IPS-18a (cell line): ENCODE results near the gene LIMS1.
A peak's percentile ranks its signal among the peaks of the same experiment; 100 is the strongest.

Experiments
- H3K27ac ChIP-seq: one replicate; pipeline ENCODE4 v1.5.1; 2013; ENCODE audit warnings: low read length
- H3K27me3 ChIP-seq: one replicate; pipeline ENCODE4 v1.6.1; 2013; ENCODE audit warnings: mild to moderate bottlenecking, low read length; ENCODE audit not compliant: control insufficient read depth, insufficient read depth
- H3K36me3 ChIP-seq: one replicate; pipeline ENCODE4 v1.6.1; 2013; ENCODE audit warnings: low read depth, low read length; ENCODE audit not compliant: control insufficient read depth
- H3K4me1 ChIP-seq: one replicate; pipeline ENCODE4 v1.6.1; 2013; ENCODE audit warnings: low read depth, low read length; ENCODE audit not compliant: control insufficient read depth
- H3K4me3 ChIP-seq: one replicate; pipeline ENCODE4 v1.5.1; 2013; ENCODE audit warnings: low read length
- H3K9ac ChIP-seq: one replicate; pipeline ENCODE4 v1.6.1; 2013; ENCODE audit warnings: mild to moderate bottlenecking, low read length, moderate library complexity
- H3K9me3 ChIP-seq: one replicate; pipeline ENCODE4 v1.6.1; 2013; ENCODE audit warnings: low read depth, low read length; ENCODE audit not compliant: control insufficient read depth

The LIMS1 gene

DNA sequence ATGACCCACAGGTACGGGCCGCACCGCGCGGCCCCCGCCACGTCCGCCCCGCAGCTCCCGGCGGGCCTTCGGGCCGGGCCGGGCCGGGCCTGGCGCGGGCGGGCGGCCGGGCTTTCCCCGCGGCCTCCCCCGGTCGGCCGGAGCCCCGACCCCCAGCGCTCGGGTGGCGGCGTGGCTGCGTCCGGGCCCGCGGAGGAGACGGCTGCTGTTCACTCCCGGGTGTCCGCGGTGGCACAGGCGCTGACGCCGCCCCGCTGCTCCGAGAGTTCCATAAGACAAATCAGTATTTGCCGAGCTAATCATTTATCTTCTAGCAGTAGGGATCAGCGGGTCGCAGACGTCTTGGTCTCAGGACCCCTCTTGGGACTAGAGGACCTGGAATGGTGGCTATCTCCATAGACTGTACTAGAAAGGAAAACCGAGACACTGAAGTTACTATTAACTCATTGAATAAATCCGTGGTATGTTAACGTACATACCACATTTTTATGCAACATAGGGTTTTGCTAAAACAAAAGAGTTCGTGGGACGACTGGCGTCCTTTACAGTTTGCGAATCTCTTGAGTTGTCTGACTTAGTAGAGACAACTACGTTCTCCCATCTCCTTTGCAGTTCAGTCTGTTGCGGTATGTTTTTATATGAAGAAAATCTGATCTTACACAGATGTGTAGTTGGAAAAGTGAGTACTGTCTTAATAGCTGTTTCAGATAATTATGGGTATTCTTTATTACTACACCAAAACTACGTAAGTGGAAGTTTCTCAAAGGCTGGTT is 500 bp downstream of the LIMS1 start:
- Histone ChIP-seq H3K27ac (no peak overlapping the region), H3K4me1 (peaks cover 6% of the 10 kb centered on the region), H3K9ac (peak overlapping the region; percentile 75), H3K36me3 (no peaks in the 10 kb centered on the region), H3K27me3 (peaks cover 19% of the 10 kb centered on the region), H3K4me3 (peak overlapping the region; percentile 95), H3K9me3 (no peaks in the 10 kb centered on the region)

DNA sequence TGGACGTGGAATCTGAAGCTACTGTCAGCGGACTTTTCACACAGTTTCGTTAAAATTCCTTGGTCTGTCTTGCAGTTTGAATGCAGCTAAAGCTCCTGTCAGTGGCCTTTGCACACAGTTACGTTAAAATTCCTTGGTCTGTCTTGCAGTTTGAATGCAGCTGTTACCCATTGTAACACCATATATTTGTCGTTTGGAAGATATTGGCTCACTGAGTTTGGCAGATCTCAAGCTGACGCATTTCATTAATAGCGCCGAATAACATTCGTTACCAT is 1.0 kb downstream of the LIMS1 start:
- H3K27me3 ChIP-seq = peaks cover 19% of the 10 kb centered on the region
- H3K9ac ChIP-seq = peak overlapping the region; percentile 75
- peak overlapping the region; percentile 95 for H3K4me3 ChIP-seq
- H3K9me3 ChIP-seq = no peaks in the 10 kb centered on the region
- peaks cover 6% of the 10 kb centered on the region for H3K4me1 ChIP-seq
- H3K36me3 ChIP-seq = no peaks in the 10 kb centered on the region
- no peak overlapping the region for H3K27ac ChIP-seq

DNA sequence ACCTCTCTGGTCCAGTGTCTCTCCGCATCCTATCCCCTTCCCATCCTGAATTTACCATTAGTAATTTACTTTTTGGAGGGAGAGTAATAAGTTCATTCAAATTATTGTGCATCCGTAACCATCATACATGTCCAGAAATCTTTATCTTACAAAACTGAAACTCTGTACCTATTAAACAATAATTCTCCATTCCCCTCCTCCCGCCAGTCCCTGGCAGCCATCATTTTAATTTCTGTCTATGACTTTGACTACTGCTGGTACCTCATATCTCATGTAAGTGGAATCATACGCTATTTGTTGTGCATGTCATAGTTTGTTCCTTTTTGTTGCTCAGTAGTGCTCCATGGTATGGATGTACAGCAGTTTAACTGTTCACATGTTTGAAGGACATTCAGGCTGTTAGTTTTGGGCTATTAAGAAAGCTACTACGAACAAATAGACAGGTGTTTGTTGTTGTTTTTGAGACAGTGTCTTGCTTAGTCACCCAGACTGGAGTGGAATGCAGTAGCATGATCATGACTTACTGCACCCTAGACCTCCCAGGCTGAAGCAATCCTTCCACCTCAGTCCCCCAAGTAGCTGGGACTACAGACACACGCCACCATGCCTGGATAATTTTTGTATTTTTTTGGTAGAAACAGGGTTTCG is 2.0 kb downstream of the LIMS1 start:
- Histone ChIP-seq H3K27me3 (peaks cover 19% of the 10 kb centered on the region), H3K9ac (no peak overlapping the region), H3K36me3 (no peaks in the 10 kb centered on the region), H3K4me1 (peaks cover 6% of the 10 kb centered on the region), H3K4me3 (no peak overlapping the region), H3K9me3 (no peaks in the 10 kb centered on the region), H3K27ac (no peak overlapping the region)

DNA sequence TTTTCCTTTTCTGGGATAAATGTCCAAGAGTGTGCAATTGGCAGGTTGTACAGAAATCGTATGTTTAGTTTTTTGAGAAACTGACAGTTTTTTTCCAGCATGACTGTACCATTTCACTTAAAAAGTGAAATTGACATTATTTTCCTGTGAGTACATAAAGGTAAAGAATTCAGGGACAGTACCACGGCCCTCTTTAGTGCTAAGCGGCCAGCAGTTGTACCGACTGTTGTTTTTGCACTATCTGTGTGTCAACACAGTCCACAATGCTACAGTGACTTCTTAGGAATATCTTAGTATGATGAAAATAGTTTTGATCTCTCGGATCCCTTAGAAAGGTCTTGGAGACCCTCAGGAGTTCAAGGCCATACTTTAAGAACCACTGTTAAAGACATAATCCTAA is 2.6 kb downstream of the LIMS1 start:
- Histone ChIP-seq H3K9me3 (no peaks in the 10 kb centered on the region), H3K27ac (no peak overlapping the region), H3K4me3 (no peak overlapping the region), H3K9ac (no peak overlapping the region), H3K4me1 (peaks cover 6% of the 10 kb centered on the region), H3K27me3 (peaks cover 19% of the 10 kb centered on the region), H3K36me3 (no peaks in the 10 kb centered on the region)

DNA sequence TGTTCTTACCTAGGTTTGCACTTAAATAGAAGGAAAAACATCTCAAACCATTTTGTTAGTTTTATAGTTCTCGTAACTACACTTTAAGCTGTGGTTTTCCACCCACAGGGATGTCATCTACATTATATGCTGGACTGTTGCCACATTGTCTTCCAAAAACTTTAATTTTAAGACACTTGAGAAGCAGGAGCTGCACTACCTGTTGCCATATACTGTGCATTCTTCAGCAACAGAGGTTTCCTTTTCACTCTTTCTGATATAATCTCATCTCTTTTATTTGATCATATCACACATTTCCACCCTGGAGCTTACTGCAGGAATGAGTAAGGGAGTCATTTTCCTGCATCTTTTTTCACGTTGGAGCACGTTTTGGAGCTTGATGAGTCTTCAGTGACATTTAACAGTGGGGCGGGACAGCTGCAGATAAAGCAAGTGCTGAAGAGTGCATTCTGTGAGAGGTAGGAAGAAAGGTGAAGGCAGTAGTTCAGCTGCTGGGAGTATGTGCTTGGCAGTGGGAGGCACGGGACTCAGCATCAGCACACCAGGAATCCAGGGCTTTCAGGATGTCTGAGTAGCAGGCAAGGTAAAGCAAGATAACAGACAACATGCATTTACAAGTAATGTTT is 3.8 kb downstream of the LIMS1 start:
- Histone ChIP-seq H3K4me1 (peaks cover 6% of the 10 kb centered on the region), H3K4me3 (no peak overlapping the region), H3K27ac (no peak overlapping the region), H3K27me3 (peaks cover 19% of the 10 kb centered on the region), H3K36me3 (no peaks in the 10 kb centered on the region), H3K9me3 (no peaks in the 10 kb centered on the region), H3K9ac (no peak overlapping the region)

DNA sequence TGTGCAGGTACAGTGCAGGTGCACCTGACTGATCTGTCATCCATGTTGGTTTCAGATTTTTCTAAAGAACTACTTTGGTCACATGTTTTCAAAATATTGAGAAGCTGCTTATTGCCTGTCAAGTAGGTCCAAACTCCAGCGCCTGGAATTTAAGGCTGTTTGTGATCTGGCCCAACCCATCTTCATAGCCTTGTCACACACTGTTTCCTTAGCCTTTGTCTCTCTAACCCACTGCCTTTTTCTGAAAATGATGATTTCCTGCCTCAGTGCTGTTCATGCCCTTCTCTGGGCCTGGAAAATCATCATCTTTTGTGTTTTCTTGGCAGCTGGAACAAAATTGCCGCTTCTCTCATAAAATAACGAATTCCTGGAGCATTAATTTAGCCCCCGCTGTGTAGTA is 7.2 kb downstream of the LIMS1 start:
- no peaks in the 10 kb centered on the region for H3K36me3 ChIP-seq
- H3K4me1 ChIP-seq = no peaks in the 10 kb centered on the region
- H3K27ac ChIP-seq = no peak overlapping the region
- H3K9ac ChIP-seq = no peak overlapping the region
- no peaks in the 10 kb centered on the region for H3K9me3 ChIP-seq
- H3K27me3 ChIP-seq = peaks cover under 1% of the 10 kb centered on the region
- H3K4me3 ChIP-seq = no peak overlapping the region

DNA sequence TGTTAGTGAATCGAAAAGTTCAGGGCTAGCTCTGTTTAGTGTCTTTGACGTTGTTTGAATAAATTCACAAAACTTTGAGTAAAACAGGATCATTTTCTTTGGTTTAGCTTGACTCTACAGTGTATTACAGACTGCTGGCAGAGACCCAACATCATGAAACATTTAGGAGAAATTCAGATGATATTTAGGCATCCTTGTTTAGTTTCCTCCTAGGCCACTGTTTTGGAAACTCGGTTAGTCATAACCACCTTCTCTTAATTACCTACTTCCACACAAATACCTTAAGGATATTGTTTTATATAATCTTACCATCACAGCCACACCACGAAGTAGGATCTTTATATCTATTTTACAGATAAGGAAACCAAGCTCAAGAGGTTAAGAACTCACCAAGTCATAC is 7.8 kb downstream of the LIMS1 start:
- no peaks in the 10 kb centered on the region for H3K27me3 ChIP-seq
- H3K4me3 ChIP-seq = no peak overlapping the region
- no peaks in the 10 kb centered on the region for H3K4me1 ChIP-seq
- H3K9me3 ChIP-seq = no peaks in the 10 kb centered on the region
- no peak overlapping the region for H3K9ac ChIP-seq
- no peak overlapping the region for H3K27ac ChIP-seq
- H3K36me3 ChIP-seq = no peaks in the 10 kb centered on the region

DNA sequence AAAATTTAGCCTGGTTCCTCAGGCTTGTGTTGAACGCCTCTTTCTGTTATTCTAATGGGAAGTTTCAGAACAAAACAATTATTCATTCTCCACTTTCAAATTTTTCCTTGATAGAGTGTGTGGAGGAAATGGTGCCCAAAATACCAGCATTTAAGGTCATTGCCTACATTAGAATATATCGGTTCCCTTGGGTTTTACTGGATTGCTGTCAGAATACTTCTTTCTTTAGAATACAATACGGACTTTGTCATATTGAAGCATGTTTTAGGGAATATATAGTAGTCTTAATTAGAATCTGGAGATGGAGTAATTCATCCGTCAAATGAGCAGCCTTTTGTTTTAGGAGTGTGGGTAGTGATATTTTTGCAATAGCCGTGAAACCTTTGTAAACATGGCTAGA is 13.3 kb downstream of the LIMS1 start:
- Histone ChIP-seq H3K4me3 (no peak overlapping the region), H3K9ac (no peak overlapping the region), H3K36me3 (no peaks in the 10 kb centered on the region), H3K27ac (no peak overlapping the region), H3K4me1 (no peaks in the 10 kb centered on the region), H3K27me3 (no peaks in the 10 kb centered on the region), H3K9me3 (no peaks in the 10 kb centered on the region)

DNA sequence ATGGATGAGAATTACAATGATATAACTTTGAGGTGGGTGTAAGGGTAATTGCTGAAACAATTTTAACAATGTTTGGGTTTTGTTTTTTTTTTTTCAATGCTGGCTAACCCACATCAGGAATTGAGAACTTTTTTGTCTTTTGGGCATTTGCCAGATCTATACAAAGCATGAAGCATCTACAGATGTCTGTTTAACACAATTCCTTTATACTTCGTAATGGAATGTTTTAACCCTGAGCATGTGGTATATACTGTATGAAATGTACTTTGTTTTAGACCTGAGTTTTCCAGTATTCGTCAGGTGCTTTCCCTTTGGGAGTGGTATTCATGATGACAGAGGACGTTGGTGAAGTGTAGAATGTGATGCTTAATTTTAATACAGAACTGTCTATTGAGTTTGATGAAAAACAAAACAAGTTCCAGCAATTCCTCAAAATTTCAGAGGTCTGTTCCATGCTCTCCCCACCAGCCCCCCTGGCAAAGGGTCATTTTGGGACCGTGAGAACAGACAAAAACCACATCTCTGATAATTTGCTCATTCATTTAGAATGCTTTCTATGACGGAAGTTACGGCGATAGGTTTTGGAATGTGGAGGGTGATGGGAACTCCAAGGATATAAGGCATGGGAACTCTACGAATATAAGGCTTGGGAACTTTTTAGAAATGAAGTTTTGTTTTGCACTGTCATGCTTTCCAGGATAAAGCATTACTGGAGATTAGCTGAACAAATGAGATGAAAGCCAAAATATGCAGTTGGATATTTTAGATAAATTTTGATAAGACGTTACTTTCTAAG is 14.1 kb downstream of the LIMS1 start:
- Histone ChIP-seq H3K36me3 (no peaks in the 10 kb centered on the region), H3K27me3 (no peaks in the 10 kb centered on the region), H3K9ac (no peak overlapping the region), H3K27ac (no peak overlapping the region), H3K9me3 (no peaks in the 10 kb centered on the region), H3K4me3 (no peak overlapping the region), H3K4me1 (no peaks in the 10 kb centered on the region)

DNA sequence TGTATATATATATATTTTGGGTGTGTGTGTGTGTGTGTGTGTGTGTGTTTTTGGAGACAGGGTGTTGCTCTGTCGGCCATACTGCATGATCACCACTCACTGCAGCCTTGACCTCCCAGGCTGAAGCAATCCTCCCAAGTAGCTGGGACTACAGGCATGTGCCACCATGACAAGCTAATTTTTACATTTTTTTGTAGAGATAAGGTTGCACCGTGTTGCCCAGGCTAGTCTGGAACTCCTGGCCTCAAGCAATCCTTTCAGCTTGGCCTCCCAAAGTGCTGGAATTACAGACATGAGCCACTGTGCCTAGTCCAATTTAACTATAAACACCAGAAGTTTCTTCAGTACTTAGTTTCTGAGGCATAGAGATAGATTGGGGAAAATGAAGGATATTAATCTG is 18.3 kb downstream of the LIMS1 start:
- Histone ChIP-seq H3K27ac (no peak overlapping the region), H3K4me1 (no peaks in the 10 kb centered on the region), H3K9me3 (no peaks in the 10 kb centered on the region), H3K9ac (no peak overlapping the region), H3K27me3 (no peaks in the 10 kb centered on the region), H3K4me3 (no peak overlapping the region), H3K36me3 (no peaks in the 10 kb centered on the region)

DNA sequence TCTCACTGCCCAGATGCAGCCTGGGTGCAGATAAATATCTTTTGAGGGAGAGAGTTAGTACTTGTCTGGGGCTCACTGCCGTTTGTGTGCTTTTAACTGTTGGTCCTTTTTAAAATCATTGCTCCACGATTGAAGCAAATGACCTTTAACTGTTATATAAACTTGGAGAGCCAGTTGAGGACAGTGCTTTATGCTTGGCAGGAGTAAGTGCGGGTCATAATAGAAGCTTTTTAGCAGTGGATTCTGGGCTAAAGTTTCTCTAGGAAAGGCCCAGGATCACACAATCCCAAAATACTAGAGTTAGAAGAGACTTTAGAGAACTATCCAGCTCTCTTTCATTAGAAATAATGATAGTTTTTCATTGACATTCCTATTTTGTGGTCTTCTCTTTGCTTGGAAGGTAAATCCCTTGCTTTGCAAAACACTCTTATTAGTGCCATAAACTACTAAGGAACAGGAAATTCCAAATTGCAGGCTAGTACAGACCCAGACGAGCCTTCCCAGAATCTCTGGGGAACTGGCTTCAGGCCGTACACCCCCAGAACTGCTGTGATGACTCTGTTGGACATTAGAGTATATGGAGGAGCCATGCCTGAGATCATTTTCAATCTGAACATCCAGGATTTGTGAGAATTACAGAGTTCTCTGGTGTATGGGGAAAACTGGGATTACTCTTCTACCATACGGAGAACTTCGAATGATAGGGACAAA is 19.1 kb downstream of the LIMS1 start:
- Histone ChIP-seq H3K4me1 (no peaks in the 10 kb centered on the region), H3K9me3 (no peaks in the 10 kb centered on the region), H3K9ac (no peak overlapping the region)

More for the DNA sequence above, 19.1 kb downstream of the LIMS1 start:
- H3K36me3 ChIP-seq = no peaks in the 10 kb centered on the region
- H3K27me3 ChIP-seq = no peaks in the 10 kb centered on the region
- no peak overlapping the region for H3K27ac ChIP-seq
- H3K4me3 ChIP-seq = no peak overlapping the region
